Chondrocyte (in vitro differentiated cells): Measurements from ENCODE around the gene TMEM108. TPM values are rescaled to one million over a fixed set of nuclear protein-coding genes. Genes with fewer than 3 reads are reported as not detected.

Experiments used
- DNase-seq: peaks from one replicate; pipeline ENCODE4 v3.0.0; 2021; ENCODE audit warnings: mixed read lengths, low spot score
- H3K27ac Mint-ChIP-seq: one replicate; pipeline ENCODE4 v1.8.0; 2021; ENCODE audit warnings: mild to moderate bottlenecking, moderate library complexity, mixed read lengths; ENCODE audit not compliant: unreplicated experiment
- H3K27me3 Mint-ChIP-seq: 2 replicates; pipeline ENCODE4 v1.8.0; 2021; ENCODE audit warnings: low read depth, mixed read lengths
- H3K36me3 Mint-ChIP-seq: 2 replicates; pipeline ENCODE4 v1.8.0; 2021; ENCODE audit warnings: low read depth, mixed read lengths
- H3K4me1 Mint-ChIP-seq: 2 replicates; pipeline ENCODE4 v1.8.0; 2021; ENCODE audit warnings: low read depth, mild to moderate bottlenecking, mixed read lengths
- H3K4me3 Mint-ChIP-seq: one replicate; pipeline ENCODE4 v1.8.0; 2021; ENCODE audit warnings: mild to moderate bottlenecking, moderate library complexity, mixed read lengths; ENCODE audit not compliant: unreplicated experiment
- H3K9me3 Mint-ChIP-seq: 2 replicates; pipeline ENCODE4 v1.8.0; 2021; ENCODE audit warnings: low read depth, mixed read lengths
- total RNA-seq: library from RNA; stranded (reverse); gene quantifications from 3 replicates; pipeline ENCODE4 v1.2.1, GENCODE V29; 2021
- TF ChIP-seq, protein P1 (sequence below): fragments of 200-600 bp; sonication (generic); IDR thresholded peaks from 2 replicates; pipeline ENCODE4 v1.5.0; 2021; ENCODE audit warnings: antibody characterized with exemption, mild to moderate bottlenecking, moderate library complexity

TMEM108 gene
- total RNA-seq, 1 donor from 2014 or later, result 5.6 TPM

DNA sequence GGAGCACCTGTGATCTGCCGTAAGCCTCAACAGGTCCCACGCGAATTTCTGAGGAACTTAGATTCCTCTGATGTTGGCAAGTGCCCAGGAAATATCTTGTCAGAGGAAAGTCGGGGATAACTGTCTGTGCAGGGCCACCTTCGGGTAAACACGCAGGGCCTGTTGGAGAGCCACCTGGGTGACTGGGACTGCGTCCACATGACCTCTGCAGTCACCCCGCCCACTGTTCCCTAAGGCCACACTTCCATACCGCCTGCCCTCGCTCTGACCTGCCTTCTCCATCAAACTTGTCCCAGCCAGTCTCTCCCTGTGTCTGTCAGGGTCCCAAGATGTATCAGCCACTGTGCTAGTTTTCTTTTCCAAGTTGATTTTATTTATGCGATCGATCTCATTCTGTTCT lies 390.4 kb downstream of the TMEM108 start:
- DNase-seq, result no peak
- TF ChIP-seq, protein P1, sequence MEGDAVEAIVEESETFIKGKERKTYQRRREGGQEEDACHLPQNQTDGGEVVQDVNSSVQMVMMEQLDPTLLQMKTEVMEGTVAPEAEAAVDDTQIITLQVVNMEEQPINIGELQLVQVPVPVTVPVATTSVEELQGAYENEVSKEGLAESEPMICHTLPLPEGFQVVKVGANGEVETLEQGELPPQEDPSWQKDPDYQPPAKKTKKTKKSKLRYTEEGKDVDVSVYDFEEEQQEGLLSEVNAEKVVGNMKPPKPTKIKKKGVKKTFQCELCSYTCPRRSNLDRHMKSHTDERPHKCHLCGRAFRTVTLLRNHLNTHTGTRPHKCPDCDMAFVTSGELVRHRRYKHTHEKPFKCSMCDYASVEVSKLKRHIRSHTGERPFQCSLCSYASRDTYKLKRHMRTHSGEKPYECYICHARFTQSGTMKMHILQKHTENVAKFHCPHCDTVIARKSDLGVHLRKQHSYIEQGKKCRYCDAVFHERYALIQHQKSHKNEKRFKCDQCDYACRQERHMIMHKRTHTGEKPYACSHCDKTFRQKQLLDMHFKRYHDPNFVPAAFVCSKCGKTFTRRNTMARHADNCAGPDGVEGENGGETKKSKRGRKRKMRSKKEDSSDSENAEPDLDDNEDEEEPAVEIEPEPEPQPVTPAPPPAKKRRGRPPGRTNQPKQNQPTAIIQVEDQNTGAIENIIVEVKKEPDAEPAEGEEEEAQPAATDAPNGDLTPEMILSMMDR, result no peak
- peaks cover 11% of the 10 kb centered on the region for H3K4me1 Mint-ChIP-seq
- no peaks in the 10 kb centered on the region for H3K36me3 Mint-ChIP-seq
- H3K27me3 Mint-ChIP-seq, result no peaks in the 10 kb centered on the region
- H3K9me3 Mint-ChIP-seq, result no peaks in the 10 kb centered on the region
- H3K4me3 Mint-ChIP-seq, result no peak overlapping the region
- no peak overlapping the region for H3K27ac Mint-ChIP-seq

DNA sequence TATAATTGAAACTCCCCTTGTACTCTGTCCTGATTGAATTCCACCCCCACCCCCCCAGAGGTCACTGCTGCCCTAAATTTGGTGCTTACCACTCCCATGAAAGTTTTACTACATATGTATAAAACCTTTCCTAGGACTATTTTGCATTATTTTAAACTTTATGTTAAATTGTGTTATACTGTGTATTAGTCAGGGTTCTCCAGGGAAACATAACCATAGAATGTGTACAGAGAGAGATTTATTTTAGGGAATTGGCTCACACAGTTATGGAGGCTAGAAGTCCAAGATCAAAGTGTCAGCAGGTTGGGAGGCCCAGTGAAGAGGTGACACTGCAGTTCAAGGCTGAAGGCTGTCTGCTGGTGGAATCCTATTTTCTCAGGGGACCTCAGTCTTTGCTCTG lies 390.9 kb downstream of the TMEM108 start:
- H3K27ac Mint-ChIP-seq, result no peak overlapping the region
- peaks cover 8% of the 10 kb centered on the region for H3K4me1 Mint-ChIP-seq
- DNase-seq, result no peak
- TF ChIP-seq, protein P1, result peak; percentile 7
- no peaks in the 10 kb centered on the region for H3K9me3 Mint-ChIP-seq
- H3K36me3 Mint-ChIP-seq, result no peaks in the 10 kb centered on the region
- no peak overlapping the region for H3K4me3 Mint-ChIP-seq
- H3K27me3 Mint-ChIP-seq, result no peaks in the 10 kb centered on the region

DNA sequence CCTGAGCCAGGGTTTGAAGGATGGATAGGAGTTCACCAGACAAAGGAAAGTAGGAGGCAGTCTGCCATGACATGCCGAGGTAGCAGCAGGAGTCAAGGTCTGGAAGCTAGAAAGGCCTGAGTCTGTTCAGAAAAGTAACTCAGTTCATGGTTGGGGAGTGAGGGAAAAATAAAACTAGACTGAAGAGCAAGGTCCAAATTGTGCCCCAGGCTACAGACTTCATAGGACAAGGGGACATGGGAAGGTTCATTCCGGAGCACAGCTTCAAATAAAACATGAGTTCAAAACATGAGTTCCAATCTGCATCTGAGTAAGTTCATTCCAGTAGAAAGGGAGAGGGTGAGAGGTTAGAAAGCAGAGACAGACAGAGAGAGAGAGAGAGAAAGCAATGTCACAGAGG lies 401.4 kb downstream of the TMEM108 start:
- TF ChIP-seq, protein P1, result no peak
- Mint-ChIP-seq H3K36me3 (no peaks in the 10 kb centered on the region), H3K27me3 (no peaks in the 10 kb centered on the region), H3K9me3 (peaks cover 4% of the 10 kb centered on the region), H3K4me3 (no peak overlapping the region), H3K27ac (no peak overlapping the region), H3K4me1 (peaks cover 11% of the 10 kb centered on the region)
- DNase-seq, result no peak

DNA sequence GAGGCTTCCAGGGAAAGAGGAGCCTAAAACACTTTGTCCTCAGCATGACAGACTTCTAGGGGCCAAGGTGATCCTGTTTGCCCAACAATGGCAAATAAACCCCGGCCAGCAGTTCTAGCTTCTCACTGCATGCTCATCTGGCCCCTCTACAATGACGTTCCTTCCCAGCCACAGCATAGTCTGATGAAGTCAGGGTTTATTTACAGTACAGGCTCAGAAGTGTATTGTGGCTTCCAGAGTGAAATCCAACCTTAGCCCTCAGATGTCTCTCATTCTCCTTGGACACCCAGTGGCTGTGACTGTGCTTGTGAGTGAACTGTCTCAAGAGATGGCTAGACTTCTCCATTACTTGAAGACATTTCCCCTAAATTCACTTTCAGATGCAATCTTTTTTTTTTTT lies 402.5 kb downstream of the TMEM108 start:
- no peak for DNase-seq
- Mint-ChIP-seq H3K36me3 (no peaks in the 10 kb centered on the region), H3K4me1 (peaks cover 11% of the 10 kb centered on the region), H3K4me3 (no peak overlapping the region), H3K9me3 (peaks cover 4% of the 10 kb centered on the region), H3K27ac (no peak overlapping the region), H3K27me3 (no peaks in the 10 kb centered on the region)
- TF ChIP-seq, protein P1, result no peak

DNA sequence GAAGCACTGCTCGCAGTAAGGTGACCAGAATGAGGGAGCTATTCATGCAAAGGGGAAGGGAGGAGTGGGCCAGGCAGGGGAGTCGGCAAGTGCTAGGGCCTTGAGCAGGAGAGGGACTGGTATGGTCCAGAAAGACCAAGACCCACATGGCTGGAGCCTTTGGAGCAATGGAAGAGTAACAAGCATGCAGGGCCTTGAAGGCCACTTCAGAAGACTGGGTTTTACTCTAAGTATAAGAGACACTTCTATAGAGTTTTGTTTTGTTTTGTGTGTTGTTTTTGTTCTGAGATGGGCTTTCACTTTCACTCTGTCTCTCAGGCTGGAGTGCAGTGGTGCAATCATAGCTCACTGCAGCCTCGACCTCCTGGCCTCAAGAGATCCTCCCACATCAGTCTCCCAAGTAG lies 403.7 kb downstream of the TMEM108 start:
- H3K36me3 Mint-ChIP-seq, result no peaks in the 10 kb centered on the region
- H3K4me3 Mint-ChIP-seq, result no peak overlapping the region
- TF ChIP-seq, protein P1, result no peak
- DNase-seq, result no peak
- H3K27me3 Mint-ChIP-seq, result no peaks in the 10 kb centered on the region
- H3K27ac Mint-ChIP-seq, result no peak overlapping the region
- peaks cover 4% of the 10 kb centered on the region for H3K9me3 Mint-ChIP-seq
- peaks cover 11% of the 10 kb centered on the region for H3K4me1 Mint-ChIP-seq
